HepG2 (cell line): ENCODE data around the gene PSMB11. TPM values are rescaled to one million over a fixed set of nuclear protein-coding genes. Genes with fewer than 3 reads are reported as not detected.

Experiments
- EEA1 ChIP-seq: sonication (generic); formaldehyde crosslinking; IDR thresholded peaks from 2 replicates; pipeline ENCODE4 v1.5.1; 2020; ENCODE audit warnings: mild to moderate bottlenecking, missing genetic modification reagents, borderline replicate concordance
- HES4 ChIP-seq: sonication (generic); formaldehyde crosslinking; IDR thresholded peaks from 2 replicates; pipeline ENCODE4 v1.9.0; 2021; ENCODE audit warnings: mild to moderate bottlenecking, missing genetic modification reagents, borderline replicate concordance
- HNRNPLL ChIP-seq: fragments of 200-400 bp; formaldehyde crosslinking; IDR thresholded peaks from 2 replicates; pipeline ENCODE4 v1.6.1; 2017; ENCODE audit warnings: mild to moderate bottlenecking, low read depth, low read length; ENCODE audit not compliant: poor library complexity, severe bottlenecking
- JUN ChIP-seq: sonication (generic); formaldehyde crosslinking; IDR thresholded peaks from 2 replicates; pipeline ENCODE4 v1.4.0; 2020; ENCODE audit warnings: mild to moderate bottlenecking, missing genetic modification reagents
- KDM4B ChIP-seq: sonication (generic); formaldehyde crosslinking; IDR thresholded peaks from 2 replicates; pipeline ENCODE4 v1.4.0; 2020; ENCODE audit warnings: missing genetic modification reagents
- LRRFIP1 ChIP-seq: sonication (generic); formaldehyde crosslinking; conservative IDR thresholded peaks from 2 replicates; pipeline ENCODE4 v1.4.0; 2020; ENCODE audit warnings: missing genetic modification reagents
- MYPOP ChIP-seq: sonication (generic); formaldehyde crosslinking; IDR thresholded peaks from 2 replicates; pipeline ENCODE4 v1.8.1; 2023; ENCODE audit warnings: mild to moderate bottlenecking, moderate library complexity, missing genetic modification reagents
- MZF1 ChIP-seq: sonication (generic); formaldehyde crosslinking; IDR thresholded peaks from 2 replicates; pipeline ENCODE4 v1.8.1; 2023; ENCODE audit warnings: mild to moderate bottlenecking, missing genetic modification reagents, borderline replicate concordance
- ONECUT2 ChIP-seq: sonication (generic); formaldehyde crosslinking; IDR thresholded peaks from 2 replicates; pipeline ENCODE4 v1.4.0; 2020; ENCODE audit warnings: missing genetic modification reagents
- PHF8 ChIP-seq: sonication (generic); formaldehyde crosslinking; IDR thresholded peaks from 2 replicates; pipeline ENCODE4 v1.5.0; 2020; ENCODE audit warnings: missing genetic modification reagents
- PPARG ChIP-seq: conservative IDR thresholded peaks from 2 replicates; pipeline ENCODE4 v1.6.1; 2016; ENCODE audit warnings: missing biosample characterization, missing genetic modification reagents
- SALL2 ChIP-seq: sonication (generic); formaldehyde crosslinking; IDR thresholded peaks from 2 replicates; pipeline ENCODE4 v1.8.1; 2023; ENCODE audit warnings: mild to moderate bottlenecking, missing genetic modification reagents, inconsistent platforms
- SMC3 ChIP-seq: IDR thresholded peaks from 2 replicates; pipeline ENCODE4 v1.6.1; 2011; ENCODE audit warnings: low read length, improper control_type of control experiment
- ZBTB20 ChIP-seq: sonication (generic); formaldehyde crosslinking; IDR thresholded peaks from 2 replicates; pipeline ENCODE4 v1.8.1; 2023; ENCODE audit warnings: missing genetic modification reagents, low read depth, mild to moderate bottlenecking, borderline replicate concordance
- ZKSCAN5 ChIP-seq: sonication (generic); formaldehyde crosslinking; IDR thresholded peaks from 2 replicates; pipeline ENCODE4 v1.5.1; 2020; ENCODE audit warnings: mild to moderate bottlenecking, missing genetic modification reagents
- ZNF230 ChIP-seq: sonication (generic); formaldehyde crosslinking; IDR thresholded peaks from 2 replicates; pipeline ENCODE4 v1.4.0; 2020; ENCODE audit warnings: mild to moderate bottlenecking, missing genetic modification reagents
- ZNF383 ChIP-seq: sonication (generic); formaldehyde crosslinking; IDR thresholded peaks from 2 replicates; pipeline ENCODE4 v1.4.0; 2020; ENCODE audit warnings: missing genetic modification reagents, mild to moderate bottlenecking, borderline replicate concordance
- ZNF414 ChIP-seq: sonication (generic); formaldehyde crosslinking; IDR thresholded peaks from 2 replicates; pipeline ENCODE4 v1.5.0; 2020; ENCODE audit warnings: missing genetic modification reagents
- ZNF567 ChIP-seq: sonication (generic); formaldehyde crosslinking; IDR thresholded peaks from 2 replicates; pipeline ENCODE4 v1.8.1; 2023; ENCODE audit warnings: mild to moderate bottlenecking, missing genetic modification reagents, borderline replicate concordance
- polyA plus RNA-seq, 8 experiments: library from polyadenylated mRNA; depleted of rRNA in 3 of 8; stranded (reverse) in 7 of 8; unstranded in 1 of 8; fragments of >200 nt; fragmentation: Illumina TruSeq in 4 of 8; extraction: Trizol in 4 of 8; gene quantifications; 2 replicates each; pipeline versions ENCODE4 v1.2.1 to v1.2.3, GENCODE V29; 2011 to 2016; ENCODE audit warnings: low read depth in 4 of 8, missing spikeins in 1 of 8, mixed read lengths in 1 of 8; ENCODE audit not compliant: insufficient read depth in 1 of 8
- total RNA-seq, 5 experiments: library from RNA; depleted of rRNA; stranded (reverse); fragments of >200 nt; fragmentation: Illumina TruSeq; extraction: Trizol; gene quantifications; 2 replicates each; pipeline ENCODE4 v1.2.3, GENCODE V29; 2016; ENCODE audit warnings: low read depth in 1 of 5
- TF ChIP-seq, protein P1 (sequence below): IDR thresholded peaks from 2 replicates; pipeline ENCODE4 v1.6.1; 2018; ENCODE audit warnings: missing genetic modification reagents
- TF ChIP-seq, protein P2 (sequence below): sonication (generic); formaldehyde crosslinking; IDR thresholded peaks from 2 replicates; pipeline ENCODE4 v1.4.0; 2020; ENCODE audit warnings: missing genetic modification reagents, borderline replicate concordance

Gene PSMB11
- total and polyA plus RNA-seq, 2 of the 13 experiments (the other 11 are each of a cell fraction or from before 2014, with no cell fraction given): not detected

GRCh38 chr14:23056145-23056955 is 14.3 kb downstream of the PSMB11 start (continued):
- TF ChIP-seq, protein P1, sequence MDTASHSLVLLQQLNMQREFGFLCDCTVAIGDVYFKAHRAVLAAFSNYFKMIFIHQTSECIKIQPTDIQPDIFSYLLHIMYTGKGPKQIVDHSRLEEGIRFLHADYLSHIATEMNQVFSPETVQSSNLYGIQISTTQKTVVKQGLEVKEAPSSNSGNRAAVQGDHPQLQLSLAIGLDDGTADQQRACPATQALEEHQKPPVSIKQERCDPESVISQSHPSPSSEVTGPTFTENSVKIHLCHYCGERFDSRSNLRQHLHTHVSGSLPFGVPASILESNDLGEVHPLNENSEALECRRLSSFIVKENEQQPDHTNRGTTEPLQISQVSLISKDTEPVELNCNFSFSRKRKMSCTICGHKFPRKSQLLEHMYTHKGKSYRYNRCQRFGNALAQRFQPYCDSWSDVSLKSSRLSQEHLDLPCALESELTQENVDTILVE: peak; percentile 80
- TF ChIP-seq, protein P2, sequence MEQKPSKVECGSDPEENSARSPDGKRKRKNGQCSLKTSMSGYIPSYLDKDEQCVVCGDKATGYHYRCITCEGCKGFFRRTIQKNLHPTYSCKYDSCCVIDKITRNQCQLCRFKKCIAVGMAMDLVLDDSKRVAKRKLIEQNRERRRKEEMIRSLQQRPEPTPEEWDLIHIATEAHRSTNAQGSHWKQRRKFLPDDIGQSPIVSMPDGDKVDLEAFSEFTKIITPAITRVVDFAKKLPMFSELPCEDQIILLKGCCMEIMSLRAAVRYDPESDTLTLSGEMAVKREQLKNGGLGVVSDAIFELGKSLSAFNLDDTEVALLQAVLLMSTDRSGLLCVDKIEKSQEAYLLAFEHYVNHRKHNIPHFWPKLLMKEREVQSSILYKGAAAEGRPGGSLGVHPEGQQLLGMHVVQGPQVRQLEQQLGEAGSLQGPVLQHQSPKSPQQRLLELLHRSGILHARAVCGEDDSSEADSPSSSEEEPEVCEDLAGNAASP (CRISPR knock-in tag): peak; percentile 60; the same call in 1 of the 2 replicates
- peak; percentile 47; the same call in 1 of the 2 replicates for TF ChIP-seq SALL2 (CRISPR knock-in tag)
- TF ChIP-seq PPARG: peak; percentile 56; the same call in 1 of the 2 replicates
- no peak for TF ChIP-seq JUN (CRISPR knock-in tag)
- TF ChIP-seq MZF1: no peak
- peak; percentile 89; the same call in 1 of the 2 replicates for TF ChIP-seq LRRFIP1 (CRISPR knock-in tag)
- 0 out of 2 replicates have a peak, but pooled peaks have one; percentile 55 for TF ChIP-seq ZKSCAN5
- TF ChIP-seq KDM4B: peak; percentile 46; the same call in 1 of the 2 replicates
- TF ChIP-seq PHF8: peak; percentile 62; the same call in 1 of the 2 replicates
- 0 out of 2 replicates have a peak, but pooled peaks have one; percentile 12 for TF ChIP-seq ONECUT2 (CRISPR knock-in tag)
- no peak for TF ChIP-seq EEA1 (CRISPR knock-in tag)
- peak; percentile 23 for TF ChIP-seq HNRNPLL
- 0 out of 2 replicates have a peak, but pooled peaks have one; percentile 68 for TF ChIP-seq ZNF383 (CRISPR knock-in tag)
- 0 out of 2 replicates have a peak, but pooled peaks have one; percentile 69 for TF ChIP-seq MYPOP (CRISPR knock-in tag)
- no peak for TF ChIP-seq ZNF414 (CRISPR knock-in tag)
- TF ChIP-seq ZBTB20 (CRISPR knock-in tag): 0 out of 2 replicates have a peak, but pooled peaks have one; percentile 55
- TF ChIP-seq HES4 (CRISPR knock-in tag): peak; percentile 83; the same call in 1 of the 2 replicates
- no peak for TF ChIP-seq ZNF230 (CRISPR knock-in tag)
- TF ChIP-seq ZNF567 (CRISPR knock-in tag): peak; percentile 90; the same call in 1 of the 2 replicates
- peak; percentile 59 for TF ChIP-seq SMC3
